ENCODE results near the gene CNTNAP2. TPM values are rescaled to one million over a fixed set of nuclear protein-coding genes. Genes with fewer than 3 reads are reported as not detected.
"Not testable (repeated sequence)": the region's sequence is repeated elsewhere in the genome, so short reads cannot be mapped to it uniquely, and the experiment has no call there.

The CNTNAP2 gene
- total RNA-seq, 1 donor from 2014 or later: 0.27 TPM

- H3K9me3 Mint-ChIP-seq (ENCODE audit: low read depth): peaks cover 9% of the 10 kb centered on the region
- no peak for DNase-seq (ENCODE audit: low spot score)
- no peaks in the 10 kb centered on the region for H3K27me3 Mint-ChIP-seq (ENCODE audit: low read depth)
- no peak overlapping the region for H3K4me3 Mint-ChIP-seq (ENCODE audit: unreplicated experiment)
- TF ChIP-seq CTCF (IDR thresholded peaks at IDR 0.05): no peak
- no peaks in the 10 kb centered on the region for H3K4me1 Mint-ChIP-seq (ENCODE audit: low read depth)
- peaks cover 1% of the 10 kb centered on the region for H3K36me3 Mint-ChIP-seq (ENCODE audit: low read depth)
- H3K27ac Mint-ChIP-seq (ENCODE audit: unreplicated experiment): no peak overlapping the region
Observed at GRCh38 chr7:148461392-148462179, 2345.0 kb downstream of the CNTNAP2 start.

- not testable (repeated sequence) for H3K36me3 Mint-ChIP-seq (ENCODE audit: low read depth); DNase-seq (ENCODE audit: low spot score); H3K27me3 Mint-ChIP-seq (ENCODE audit: low read depth); H3K4me1 Mint-ChIP-seq (ENCODE audit: low read depth); H3K4me3 Mint-ChIP-seq (ENCODE audit: unreplicated experiment); H3K27ac Mint-ChIP-seq (ENCODE audit: unreplicated experiment); H3K9me3 Mint-ChIP-seq (ENCODE audit: low read depth)
Observed at GRCh38 chr7:148462774-148463173, 2346.2 kb downstream of the CNTNAP2 start.

GRCh38 chr7:148463210-148463609, 2346.6 kb downstream of the CNTNAP2 start:
- Mint-ChIP-seq H3K4me3 (ENCODE audit: unreplicated experiment) (no peak overlapping the region), H3K27ac (ENCODE audit: unreplicated experiment) (no peak overlapping the region), H3K9me3 (ENCODE audit: low read depth) (peaks cover 9% of the 10 kb centered on the region), H3K36me3 (ENCODE audit: low read depth) (peaks cover 1% of the 10 kb centered on the region), H3K27me3 (ENCODE audit: low read depth) (no peaks in the 10 kb centered on the region), H3K4me1 (ENCODE audit: low read depth) (no peaks in the 10 kb centered on the region)
- DNase-seq (ENCODE audit: low spot score): no peak
- no peak for TF ChIP-seq CTCF (IDR thresholded peaks at IDR 0.05)

- TF ChIP-seq CTCF (IDR thresholded peaks at IDR 0.05): no peak
- no peak overlapping the region for H3K4me3 Mint-ChIP-seq (ENCODE audit: unreplicated experiment)
- no peak for DNase-seq (ENCODE audit: low spot score)
- no peak overlapping the region for H3K27ac Mint-ChIP-seq (ENCODE audit: unreplicated experiment)
- no peaks in the 10 kb centered on the region for H3K4me1 Mint-ChIP-seq (ENCODE audit: low read depth)
- no peaks in the 10 kb centered on the region for H3K27me3 Mint-ChIP-seq (ENCODE audit: low read depth)
- peaks cover 1% of the 10 kb centered on the region for H3K36me3 Mint-ChIP-seq (ENCODE audit: low read depth)
- peaks cover 9% of the 10 kb centered on the region for H3K9me3 Mint-ChIP-seq (ENCODE audit: low read depth)
Observed at GRCh38 chr7:148464947-148465346, 2348.3 kb downstream of the CNTNAP2 start.

GRCh38 chr7:148465441-148465840, 2348.8 kb downstream of the CNTNAP2 start:
- DNase-seq (ENCODE audit: low spot score); H3K4me3 Mint-ChIP-seq (ENCODE audit: unreplicated experiment); H3K27me3 Mint-ChIP-seq (ENCODE audit: low read depth); H3K36me3 Mint-ChIP-seq (ENCODE audit: low read depth); H3K9me3 Mint-ChIP-seq (ENCODE audit: low read depth); H3K27ac Mint-ChIP-seq (ENCODE audit: unreplicated experiment); H3K4me1 Mint-ChIP-seq (ENCODE audit: low read depth): not testable (repeated sequence)

GRCh38 chr7:148466120-148466519, 2349.5 kb downstream of the CNTNAP2 start:
- peaks cover 1% of the 10 kb centered on the region for H3K36me3 Mint-ChIP-seq (ENCODE audit: low read depth)
- peaks cover 9% of the 10 kb centered on the region for H3K9me3 Mint-ChIP-seq (ENCODE audit: low read depth)
- no peak overlapping the region for H3K27ac Mint-ChIP-seq (ENCODE audit: unreplicated experiment)
- H3K4me3 Mint-ChIP-seq (ENCODE audit: unreplicated experiment): no peak overlapping the region
- DNase-seq (ENCODE audit: low spot score): no peak
- no peaks in the 10 kb centered on the region for H3K27me3 Mint-ChIP-seq (ENCODE audit: low read depth)
- H3K4me1 Mint-ChIP-seq (ENCODE audit: low read depth): no peaks in the 10 kb centered on the region
- no peak for TF ChIP-seq CTCF (IDR thresholded peaks at IDR 0.05)
